Femur (tissue), 1 donor: ENCODE data around the gene SYTL2.

Source experiments
- DNase-seq: peaks from one replicate; pipeline ENCODE4 v3.0.0-alpha.2; 2017

SYTL2 gene

DNA sequence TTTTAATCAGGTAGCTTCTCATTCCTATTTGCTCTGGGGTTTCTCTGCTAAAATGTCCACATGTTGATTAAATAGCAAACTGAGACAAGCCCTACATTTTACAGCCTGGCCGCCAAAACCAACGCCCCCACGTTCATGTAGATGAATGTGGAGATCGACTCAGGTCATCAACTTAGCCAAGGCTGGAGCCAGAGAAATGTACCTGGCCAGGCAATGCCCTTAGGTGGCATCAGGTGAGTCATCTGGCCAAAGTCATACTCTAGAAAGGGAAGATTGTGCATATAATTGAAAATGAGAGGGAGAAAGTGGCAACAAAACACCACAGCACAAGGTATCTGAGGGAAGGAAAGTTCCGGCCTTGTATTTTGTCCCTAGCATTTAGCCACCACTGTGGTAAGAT, 87.9 kb downstream of the SYTL2 start:
- DNase-seq = no peak

GRCh38 chr11:85721191-85721590, 89.8 kb downstream of the SYTL2 start:
- DNase-seq = no peak

DNA sequence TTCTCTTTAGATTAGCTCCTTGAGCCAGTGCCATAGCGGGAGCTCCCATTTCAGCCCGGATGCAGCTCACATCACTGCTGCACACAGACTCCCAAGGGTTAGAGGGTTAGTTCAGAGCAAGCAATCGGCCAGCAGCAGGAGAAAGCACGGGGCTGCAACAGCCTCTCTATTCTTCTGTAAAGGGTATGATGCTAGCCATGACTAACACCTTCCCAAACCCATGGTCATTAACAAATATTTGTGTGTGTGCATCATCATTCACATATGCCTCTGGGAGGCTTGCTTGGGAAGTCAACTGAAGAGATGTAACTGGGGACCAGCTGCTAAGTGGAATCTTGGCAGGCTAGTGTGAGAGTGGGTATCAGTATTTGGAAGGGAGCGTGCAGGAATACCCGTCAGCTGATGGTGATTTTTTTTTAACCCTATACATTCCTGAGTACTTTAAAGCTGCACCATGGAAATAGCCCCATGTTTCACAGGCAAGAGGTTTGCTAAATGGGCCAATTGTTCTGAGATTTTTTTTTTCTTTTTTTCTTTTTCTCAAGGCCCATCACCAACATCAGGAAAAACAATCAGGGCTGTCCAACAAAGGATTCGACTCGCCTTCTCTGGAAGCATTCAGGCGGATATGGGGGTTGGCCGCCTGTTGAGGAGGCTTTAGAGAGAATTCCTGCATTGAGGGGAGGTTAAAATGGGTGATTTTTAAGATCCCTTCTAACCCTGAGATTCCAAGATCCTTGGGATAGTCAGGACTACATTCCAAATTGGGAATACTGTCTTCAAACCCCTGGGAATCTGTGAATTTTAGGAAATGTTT, 91.7 kb downstream of the SYTL2 start:
- peak; percentile 84 for DNase-seq

- no peak for DNase-seq
Measured at GRCh38 chr11:85718126-85718943, 92.6 kb downstream of the SYTL2 start.

GRCh38 chr11:85717429-85717828, 93.5 kb downstream of the SYTL2 start:
- DNase-seq = no peak

DNA sequence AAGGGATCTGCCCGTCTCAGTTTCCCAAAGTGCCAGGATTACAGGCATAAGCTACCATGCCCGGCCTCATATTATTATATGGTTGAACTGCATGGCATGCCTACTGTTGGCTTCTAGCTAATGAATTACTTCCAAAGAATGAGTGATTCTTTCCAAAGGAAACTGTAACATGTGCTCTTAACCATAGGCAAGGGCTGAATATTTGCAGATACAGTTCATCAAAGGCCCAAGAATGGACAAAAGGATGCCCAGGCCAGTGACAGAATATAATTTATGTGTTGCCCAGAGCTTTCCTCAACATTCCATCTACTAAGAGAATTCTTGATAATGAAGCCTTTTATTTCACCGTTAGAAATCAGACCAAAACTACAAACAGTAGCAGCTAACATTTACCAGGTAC, 98.0 kb downstream of the SYTL2 start:
- no peak for DNase-seq

DNA sequence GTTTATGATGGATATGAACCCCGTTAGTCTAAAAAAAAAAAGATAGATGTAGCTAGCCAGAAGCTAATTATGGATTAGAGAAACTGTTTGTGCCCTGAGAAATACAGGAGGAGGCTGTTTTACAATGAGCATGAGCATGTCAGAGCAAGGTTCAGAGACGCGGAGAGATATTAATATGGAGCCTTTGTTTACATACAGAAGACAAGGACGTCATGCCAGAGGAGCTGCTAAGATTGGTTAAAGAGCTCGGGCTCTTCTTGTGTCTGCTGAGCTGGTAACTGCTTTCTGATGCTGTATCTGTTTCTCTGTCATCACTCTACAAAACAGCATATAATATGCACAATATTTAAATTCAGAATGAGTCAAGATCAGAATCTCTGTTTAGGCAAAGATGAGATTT, 100.0 kb downstream of the SYTL2 start:
- DNase-seq = no peak

DNA sequence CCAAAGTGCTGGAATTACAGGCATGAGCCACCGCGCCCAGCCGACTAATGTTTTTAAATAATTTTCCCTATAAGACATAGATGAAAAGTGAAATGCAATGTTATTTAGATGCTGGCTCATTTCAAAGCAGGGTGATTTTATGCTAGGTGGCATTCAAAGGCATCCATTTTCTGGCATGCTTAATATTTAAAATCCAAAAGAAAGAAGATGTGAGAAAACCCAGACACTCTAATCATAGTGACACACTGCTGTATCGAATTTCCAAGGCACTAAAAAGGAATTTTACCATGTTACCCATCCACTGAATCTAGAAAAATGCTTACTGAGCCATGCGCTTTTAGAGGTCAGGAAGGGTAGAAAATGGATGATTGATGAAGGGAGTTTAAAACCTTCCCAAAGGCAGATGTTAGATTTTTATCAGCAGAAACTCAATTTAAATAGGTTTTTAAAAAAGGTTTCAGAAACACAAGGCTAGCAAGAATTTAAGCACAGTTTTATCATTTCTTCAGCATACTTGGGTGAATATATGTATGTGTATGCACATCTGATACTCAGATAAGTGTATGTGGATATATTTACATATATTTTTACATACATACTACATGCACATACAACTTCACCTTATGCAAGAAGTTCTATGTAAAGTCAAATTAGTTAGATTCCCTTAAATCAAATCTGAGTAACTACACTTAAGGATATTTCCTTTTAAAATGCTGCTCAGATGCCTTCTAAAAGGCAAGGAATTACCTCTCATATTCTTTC, 100.8 kb downstream of the SYTL2 start:
- no peak for DNase-seq

DNA sequence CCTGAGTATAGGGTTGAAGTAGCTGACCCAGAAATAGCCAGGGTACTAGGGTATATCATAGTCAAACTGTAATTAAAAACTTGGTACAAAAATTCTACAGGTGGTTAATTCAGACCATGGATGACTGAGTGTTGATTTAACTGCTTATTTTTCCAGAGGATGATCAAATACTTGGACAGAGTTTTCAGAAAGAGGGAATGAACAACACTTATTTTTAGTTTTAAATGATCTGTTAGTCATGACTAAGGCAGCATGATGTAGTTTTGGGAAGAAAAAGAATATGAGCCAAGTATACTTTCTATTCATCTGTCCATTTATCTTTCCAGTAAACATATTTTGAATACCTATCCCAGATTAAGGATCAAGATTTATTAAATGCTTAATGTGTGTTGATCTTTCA, 105.1 kb downstream of the SYTL2 start:
- no peak for DNase-seq

- no peak for DNase-seq
Measured at GRCh38 chr11:85704967-85705366, 106.0 kb downstream of the SYTL2 start.

DNA sequence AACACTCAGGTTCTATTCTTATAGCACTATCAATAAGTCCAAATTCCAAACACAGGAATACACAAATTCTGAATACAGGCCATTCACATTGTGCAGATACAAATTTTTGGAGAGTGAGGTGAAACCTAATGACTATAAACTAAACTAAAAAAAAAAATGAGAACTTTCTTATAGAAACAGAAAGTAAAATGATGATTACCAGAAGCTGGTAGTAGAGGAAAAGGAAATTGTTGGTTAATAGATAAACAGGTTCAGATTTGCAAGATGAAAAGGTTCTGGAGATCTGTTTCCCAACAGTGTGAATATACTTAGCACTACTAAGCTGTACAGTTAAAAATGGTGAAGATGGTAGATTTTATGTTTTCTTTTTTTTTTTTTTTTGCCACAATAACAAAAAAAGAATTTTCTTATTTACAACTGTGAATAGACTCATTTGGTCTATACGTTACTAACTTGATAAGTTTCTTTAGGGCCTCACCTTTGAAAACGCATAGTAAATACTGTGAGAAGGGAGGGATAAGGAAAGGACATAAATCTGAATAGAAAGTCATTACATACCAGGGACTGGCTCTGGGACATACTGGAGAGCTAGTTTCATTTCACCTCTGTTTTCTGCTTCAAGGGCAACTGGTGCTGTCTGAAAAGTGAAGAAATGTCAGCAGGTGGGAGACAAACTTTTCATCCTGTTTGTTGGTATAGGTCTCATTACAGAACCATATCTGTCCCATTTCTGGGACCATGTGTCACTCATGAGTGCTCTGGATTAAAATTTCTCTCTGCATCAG, 110.8 kb downstream of the SYTL2 start:
- DNase-seq = no peak

GRCh38 chr11:85698195-85698594, 112.7 kb downstream of the SYTL2 start:
- no peak for DNase-seq

GRCh38 chr11:85697747-85698146, 113.2 kb downstream of the SYTL2 start:
- DNase-seq = no peak

DNA sequence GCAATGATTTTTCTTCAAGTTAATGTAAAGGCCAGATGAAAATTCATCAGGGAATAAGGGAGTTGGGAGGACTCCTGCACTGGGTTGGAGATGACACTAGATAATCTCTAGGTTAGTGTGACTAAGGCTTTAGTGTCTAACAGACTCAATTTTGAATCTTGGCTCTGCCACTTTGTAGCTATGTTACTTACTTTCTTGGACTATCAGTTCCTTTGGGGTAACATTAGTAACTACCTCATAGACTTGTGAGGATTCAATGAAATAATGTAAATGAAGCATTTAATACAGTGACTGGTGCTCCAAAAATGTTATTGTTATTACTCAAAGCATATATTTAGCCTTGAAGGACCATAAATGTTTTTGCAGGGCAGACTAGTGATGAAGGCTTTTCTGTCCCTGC, 115.4 kb downstream of the SYTL2 start:
- no peak for DNase-seq

DNA sequence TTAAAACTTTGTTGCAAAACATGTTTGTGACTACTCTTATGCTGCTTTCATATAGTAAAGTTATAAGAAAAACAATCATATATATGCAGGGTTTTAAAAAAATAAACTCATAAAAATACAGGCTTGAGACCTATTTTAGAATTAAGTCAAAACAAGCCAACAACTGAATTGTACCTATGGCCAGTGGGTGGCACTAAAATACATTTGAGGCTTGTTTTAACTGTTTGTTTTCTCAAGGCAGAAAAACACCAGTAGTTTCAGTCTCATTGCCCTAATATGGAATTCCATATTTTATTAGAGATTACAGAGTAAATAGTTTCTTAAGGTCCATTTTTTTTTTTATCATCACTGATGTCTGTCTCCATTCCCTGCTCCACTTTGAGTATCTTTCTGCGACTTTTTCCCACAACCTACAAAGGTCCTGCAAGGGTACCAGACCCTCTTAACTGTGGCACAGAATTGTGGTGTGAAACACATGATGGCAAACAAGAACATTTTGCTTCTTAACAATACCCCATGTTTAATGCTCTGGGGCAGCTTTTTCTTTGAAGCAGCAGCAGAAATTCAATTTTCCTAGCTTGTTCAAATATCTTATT, 116.5 kb downstream of the SYTL2 start:
- no peak for DNase-seq

- peak; percentile 92 for DNase-seq
Measured at GRCh38 chr11:85685820-85686459, 125.0 kb downstream of the SYTL2 start, which contains the start of gene CCDC89. TSS of gene CCDC89 (minus strand) at chr11:85686195. CDS start at chr11:85686130, 65 bp downstream.

DNA sequence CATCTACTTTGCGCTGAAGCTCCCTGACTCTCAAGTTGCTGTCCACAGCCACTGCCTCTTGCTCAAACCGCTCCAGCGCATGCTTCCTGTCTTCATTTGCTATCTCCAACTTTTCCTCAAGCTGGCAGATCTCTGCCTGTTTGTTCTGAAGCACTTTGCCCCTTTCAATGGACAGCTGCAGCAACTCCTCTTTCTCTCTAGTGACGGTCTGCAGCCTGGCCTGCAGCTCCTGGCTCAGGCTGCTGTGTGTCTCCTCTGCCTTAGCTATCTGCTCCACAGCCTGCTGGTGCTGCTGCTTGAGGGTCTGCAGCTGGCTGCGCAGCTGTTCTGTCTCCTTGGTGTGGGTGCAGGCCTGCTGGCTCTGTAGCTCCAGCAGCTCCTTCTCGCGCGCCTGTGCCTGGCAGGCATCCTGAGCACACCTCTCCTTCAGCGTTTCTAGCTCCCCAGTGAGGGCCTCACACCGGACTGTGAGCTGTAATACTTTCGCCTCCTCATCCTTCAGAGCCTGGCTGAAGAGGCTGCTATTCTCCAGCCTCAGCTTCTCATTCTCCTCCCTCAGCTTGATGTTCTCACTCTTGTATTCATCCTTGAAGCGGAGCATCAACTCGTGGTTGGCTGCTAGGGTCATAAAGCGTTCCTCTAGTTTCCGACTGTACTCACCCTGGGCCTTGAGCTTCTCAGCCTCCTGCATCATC, 125.7 kb downstream of the SYTL2 start:
- DNase-seq = peak; percentile 75

DNA sequence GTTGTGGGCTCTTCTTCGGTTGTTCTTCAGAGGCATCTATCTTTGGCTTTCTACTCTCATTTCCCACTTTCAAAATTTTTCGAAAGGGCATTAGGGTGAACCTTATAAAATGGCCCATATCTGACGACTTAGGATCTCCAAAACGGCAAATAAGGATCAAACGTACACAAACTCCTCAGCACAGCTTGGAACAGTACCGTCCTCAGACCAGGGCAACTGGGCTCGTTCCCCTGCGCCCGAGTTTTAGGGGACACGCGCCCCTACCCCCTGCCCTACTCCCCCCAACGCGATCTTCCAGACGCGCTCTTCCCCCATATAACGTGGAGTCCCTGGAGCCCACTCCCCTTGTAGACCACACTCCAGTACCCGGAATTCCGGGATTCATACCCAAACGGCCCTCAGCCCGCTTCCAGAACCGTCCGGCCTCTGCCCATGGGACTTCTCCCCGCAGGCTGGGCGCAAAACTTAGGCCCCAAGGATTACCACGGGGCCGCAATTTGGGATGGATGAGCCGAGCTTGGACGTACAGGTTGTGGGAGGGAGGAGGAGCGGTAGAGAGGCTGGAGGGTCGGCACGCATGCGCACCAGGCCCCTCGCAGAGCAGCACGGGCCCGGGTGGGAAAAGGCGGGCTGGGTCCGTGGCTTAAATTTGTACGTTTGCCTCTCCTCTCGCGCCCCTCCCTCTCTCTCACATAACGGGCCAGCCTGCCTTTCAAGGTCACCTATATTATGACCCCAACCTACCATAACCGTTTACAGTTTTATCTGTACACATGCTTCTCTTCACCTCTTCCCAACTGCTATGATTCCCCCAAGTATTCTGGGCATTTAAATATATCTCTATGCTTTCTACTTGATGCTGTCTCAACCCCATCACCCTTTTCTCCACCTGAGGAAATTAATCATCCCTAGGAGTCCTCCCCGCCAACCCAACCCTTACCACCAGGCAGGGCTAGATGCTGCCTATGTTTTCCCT, 128.3 kb downstream of the SYTL2 start:
- peak; percentile 85 for DNase-seq

GRCh38 chr11:85680897-85681296, 130.0 kb downstream of the SYTL2 start:
- no peak for DNase-seq

- DNase-seq = no peak
Measured at GRCh38 chr11:85679576-85679975, 131.4 kb downstream of the SYTL2 start.
